C1 segment of cervical spinal cord (tissue), 14 donors: ENCODE results near the gene ABCC1.
A peak's percentile ranks its signal among the peaks of the same experiment; 100 is the strongest.

ENCODE experiments used
- DNase-seq, 14 donors: peaks; one replicate each; lab custom pipeline; 2025; lab: John Stamatoyannopoulos, UW

ABCC1 gene

GRCh38 chr16:15993128-15993527, 43.7 kb downstream of the ABCC1 start:
- DNase-seq: no peak

DNA sequence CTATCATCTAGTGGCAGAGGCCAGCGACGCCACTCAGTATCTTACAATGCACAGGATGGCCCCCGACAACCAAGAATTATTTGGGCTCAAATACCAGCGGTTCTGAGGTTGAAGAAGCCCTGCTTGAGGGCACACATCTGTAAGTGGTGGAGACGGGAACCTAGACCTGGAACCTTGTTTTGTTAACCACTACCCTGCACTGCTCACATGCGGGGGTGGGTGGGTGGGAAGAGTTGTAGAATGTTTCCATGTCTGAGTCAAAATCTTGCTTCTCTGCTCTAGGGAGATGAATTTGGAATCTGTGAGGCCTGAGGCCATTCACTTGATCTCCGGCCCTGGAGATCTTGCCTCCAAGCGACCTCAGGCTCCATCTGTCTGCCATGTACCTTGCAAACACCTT, 44.1 kb downstream of the ABCC1 start:
- no peak for DNase-seq

DNA sequence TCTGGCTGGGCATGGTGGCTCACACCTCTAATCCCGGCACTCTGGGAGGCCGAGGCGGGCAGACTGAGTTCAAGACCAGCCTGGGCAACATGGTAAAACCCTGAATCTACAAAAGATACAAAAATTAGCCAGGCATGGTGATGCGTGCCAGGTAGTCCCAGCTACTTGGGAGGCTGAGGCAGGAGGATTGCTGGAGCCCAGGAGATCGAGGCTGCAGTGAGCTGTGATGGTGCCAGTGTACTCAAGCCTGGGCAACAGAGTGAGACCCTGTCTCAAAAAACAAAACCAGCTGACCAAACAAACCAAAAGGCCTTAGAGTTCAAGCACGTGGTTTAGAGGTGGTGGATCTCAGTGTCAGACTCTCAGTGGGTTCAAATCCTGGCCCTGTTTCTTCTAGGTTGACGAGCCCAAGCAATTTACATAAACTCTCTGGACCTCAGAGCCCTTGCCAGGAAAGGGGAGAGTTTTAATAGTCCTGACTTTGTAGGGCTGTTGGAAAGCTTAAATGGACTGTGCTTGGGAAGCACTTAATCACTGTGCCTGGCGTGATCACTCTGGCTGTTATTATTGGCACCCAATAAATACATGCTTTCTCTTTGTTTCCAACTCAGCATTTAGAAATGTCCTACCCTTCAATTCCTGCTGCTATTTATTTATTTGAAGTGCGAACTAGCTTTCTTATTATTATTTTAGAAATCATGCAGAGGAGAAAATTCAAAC, 44.7 kb downstream of the ABCC1 start:
- DNase-seq: peak in 5 of 14 donors; percentile 3 to 22 (median 8)

GRCh38 chr16:15996432-15997109, 47.2 kb downstream of the ABCC1 start:
- peak in 4 of 14 donors; percentile 6 to 52 (median 12) for DNase-seq

DNA sequence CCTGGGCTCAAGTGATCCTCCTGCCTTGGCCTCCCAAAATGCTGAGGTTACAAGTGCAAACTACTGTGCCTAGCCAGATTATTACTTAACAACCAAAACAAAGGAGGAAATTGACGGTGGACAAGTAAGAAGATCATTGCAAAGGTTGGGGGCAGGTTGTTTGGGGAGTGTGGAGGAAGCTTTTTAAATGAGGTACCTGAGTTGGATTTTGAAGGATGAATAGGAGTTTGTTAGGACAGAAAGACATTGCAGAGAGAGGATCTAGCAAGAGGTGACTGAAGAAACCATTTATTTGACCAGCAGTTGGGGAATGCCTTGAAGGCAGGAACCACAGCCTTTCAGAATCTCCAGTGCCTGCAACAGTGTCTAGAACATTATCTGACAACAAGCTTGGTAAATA, 51.3 kb downstream of the ABCC1 start:
- DNase-seq: no peak

DNA sequence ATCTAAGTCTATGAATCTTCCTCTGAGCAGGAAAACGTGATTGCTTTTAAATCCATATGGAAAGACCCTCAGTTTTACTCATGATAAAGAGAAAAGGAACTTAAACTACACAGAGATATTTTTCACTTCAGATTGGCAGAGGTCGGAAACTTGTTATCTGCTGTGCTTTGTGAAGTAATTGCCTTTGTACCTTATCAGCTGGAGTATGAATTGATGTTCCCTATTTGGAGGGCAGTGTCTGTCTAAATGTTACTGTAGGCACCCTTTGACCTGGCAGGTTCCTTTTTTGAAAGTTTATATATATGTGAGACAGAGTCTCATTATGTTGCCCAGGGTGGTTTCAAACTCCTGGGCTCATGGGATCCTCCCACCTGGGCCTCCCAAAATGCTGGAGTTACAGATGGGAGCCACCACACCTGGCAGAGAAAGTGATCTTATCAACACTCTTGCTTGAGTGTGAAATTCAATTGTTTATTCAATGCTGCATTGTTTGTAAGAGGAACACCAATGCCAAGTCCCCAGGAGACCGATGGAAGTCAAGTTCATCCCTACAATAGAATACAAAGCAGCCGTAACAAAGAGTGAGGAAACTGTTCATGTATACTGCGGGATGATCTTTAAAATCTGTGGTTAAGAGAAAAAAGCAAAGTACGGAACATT, 52.3 kb downstream of the ABCC1 start:
- DNase-seq: no peak

- no peak for DNase-seq
Observed at GRCh38 chr16:16003719-16004313, 54.4 kb downstream of the ABCC1 start.

GRCh38 chr16:16004314-16004749, 54.9 kb downstream of the ABCC1 start:
- no peak for DNase-seq

DNA sequence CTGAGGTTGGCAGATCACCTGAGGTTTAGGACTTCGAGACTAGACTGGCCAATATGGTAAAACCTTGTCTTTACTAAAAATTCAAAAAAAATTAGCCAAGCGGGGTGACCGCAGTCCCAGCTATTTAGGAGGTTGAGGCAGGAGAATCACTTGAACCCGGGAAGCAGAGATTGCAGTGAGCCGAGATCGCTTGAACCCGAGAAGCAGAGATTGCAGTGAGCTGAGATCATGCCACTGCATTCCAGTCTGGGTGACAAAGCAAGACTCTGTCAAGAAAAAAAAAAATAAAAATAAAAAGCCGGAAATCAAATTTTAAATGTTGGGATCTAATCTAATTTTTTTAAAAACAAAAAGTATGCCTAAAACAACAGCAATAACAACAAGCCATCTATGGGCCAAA, 56.3 kb downstream of the ABCC1 start:
- no peak for DNase-seq

DNA sequence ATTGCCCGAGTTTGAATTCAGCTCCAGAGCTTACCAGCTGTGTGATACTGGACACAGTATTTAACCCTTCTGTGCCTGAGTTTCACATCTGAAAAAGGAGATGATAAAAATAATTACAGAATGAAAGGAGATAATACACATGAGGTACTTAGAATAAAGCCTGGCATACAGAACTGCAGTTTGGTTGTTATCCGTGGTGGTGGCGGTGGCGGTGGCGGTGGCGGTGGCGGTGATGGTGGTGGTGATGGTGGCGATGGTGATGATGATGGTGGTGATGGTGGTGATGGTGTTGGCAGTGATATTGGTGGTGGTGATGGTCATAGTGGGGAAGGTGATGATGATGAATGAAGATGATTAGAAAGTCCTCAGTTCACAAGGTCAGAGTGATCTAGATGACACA, 57.2 kb downstream of the ABCC1 start:
- no peak for DNase-seq

DNA sequence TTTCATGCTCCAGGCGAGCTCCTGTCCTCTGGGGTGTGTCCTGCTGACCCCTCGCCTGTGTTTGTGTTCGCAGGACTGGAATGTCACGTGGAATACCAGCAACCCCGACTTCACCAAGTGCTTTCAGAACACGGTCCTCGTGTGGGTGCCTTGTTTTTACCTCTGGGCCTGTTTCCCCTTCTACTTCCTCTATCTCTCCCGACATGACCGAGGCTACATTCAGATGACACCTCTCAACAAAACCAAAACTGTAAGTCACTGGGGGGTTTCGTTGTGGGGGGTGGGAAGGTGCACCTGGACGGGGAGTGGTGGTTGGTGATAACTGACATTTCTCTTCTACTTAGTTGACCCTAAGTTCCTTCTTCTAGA, 58.3 kb downstream of the ABCC1 start:
- no peak for DNase-seq

- no peak for DNase-seq
Observed at GRCh38 chr16:16008666-16009065, 59.2 kb downstream of the ABCC1 start.

DNA sequence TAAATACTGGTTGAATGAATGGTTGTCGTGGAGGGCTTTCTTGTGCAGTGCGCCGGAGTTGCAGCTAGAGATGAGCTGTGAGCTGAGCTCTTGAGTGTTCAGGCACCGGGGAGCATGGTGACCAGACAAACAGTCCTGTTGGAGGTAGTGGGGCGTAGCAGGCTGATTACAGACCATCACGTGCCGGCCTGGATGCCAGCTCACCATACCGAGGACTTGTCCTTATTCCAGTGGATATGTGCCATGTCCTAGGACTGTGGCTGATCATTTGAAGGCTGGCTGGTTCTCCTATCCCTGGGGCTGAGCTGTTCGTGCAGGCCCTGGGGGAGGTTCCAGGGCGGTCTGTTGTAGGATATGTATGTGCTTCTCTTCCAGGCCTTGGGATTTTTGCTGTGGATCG, 60.0 kb downstream of the ABCC1 start:
- no peak for DNase-seq

DNA sequence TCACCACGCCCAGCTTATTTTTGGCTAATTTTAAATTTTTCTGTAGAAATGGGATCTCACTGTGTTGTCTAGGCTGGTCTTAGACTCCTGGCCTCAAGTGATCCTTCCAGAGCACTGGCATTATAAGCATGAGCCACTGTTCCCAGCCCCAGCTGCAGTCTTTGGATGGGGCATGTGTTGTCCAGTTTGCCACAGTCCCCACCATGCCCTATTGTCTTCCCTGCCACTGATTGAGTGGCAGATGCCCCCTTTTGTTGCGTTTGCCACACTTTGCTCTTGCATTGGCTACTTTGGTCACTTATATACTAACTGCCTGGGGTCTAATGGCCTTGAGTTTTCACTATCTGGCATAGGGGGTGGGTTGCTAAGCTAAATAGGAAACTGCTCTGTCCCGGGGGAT, 60.8 kb downstream of the ABCC1 start:
- no peak for DNase-seq

- DNase-seq: no peak
Observed at GRCh38 chr16:16012144-16012543, 62.7 kb downstream of the ABCC1 start.

GRCh38 chr16:16013812-16014211, 64.4 kb downstream of the ABCC1 start:
- DNase-seq: no peak

GRCh38 chr16:16014329-16015224, 65.2 kb downstream of the ABCC1 start:
- DNase-seq: no peak

DNA sequence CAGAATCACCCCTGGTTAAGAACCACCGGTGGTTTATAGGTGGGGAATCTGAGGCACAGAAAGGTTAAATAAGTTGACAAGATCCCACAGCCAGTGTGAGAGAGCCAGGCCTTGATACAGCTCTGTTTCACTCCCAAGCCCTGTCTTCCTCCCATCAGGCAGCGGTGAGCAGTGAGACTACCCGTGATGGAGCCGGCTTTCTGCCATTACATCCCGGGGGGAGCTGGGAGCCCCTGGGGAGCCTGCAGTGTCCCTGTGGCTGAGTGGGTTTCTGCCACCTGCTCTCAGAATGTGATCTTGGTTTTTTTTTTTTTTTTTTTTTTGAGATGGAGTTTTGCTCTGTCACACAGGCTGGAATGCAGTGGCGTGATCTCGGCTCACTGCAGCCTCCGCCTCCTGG, 66.4 kb downstream of the ABCC1 start:
- no peak for DNase-seq

- DNase-seq: no peak
Observed at GRCh38 chr16:16016388-16016964, 67.1 kb downstream of the ABCC1 start.

GRCh38 chr16:16017812-16018211, 68.4 kb downstream of the ABCC1 start:
- no peak for DNase-seq

DNA sequence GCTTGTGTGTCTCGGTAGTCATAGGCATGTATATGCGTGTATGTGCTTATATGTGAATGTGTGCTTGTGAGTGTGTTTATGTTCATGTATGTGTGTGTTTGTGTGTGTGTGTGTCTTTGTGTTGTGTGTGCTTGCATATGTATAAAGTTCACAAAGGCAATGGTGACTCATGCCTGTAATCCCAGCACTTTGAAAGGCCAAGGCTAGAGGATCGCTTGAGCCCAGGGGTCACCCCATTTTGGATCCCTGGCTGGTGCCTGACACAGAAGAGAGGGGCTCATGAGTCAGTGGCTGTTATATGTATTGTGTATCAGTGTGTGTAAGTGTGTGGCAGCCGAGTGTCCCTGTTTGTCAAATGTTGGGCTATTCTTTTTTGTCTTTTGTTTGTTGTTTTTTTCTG, 69.3 kb downstream of the ABCC1 start:
- DNase-seq: no peak
